Central memory CD8-positive, alpha-beta T cell (primary cell): ENCODE measurements around the gene TPMT.

Source experiments
- ATAC-seq: fragments of 150-1000 bp; cut with Tn5 transposase; replicated peaks from 2 replicates; pipeline ENCODE4 v1.10.0; 2022; ENCODE audit warnings: mild to moderate bottlenecking, moderate FRiP score, moderate number of reproducible peaks; ENCODE audit not compliant: poor library complexity, severe bottlenecking; ENCODE audit errors: extremely low read depth
- DNase-seq, 2 donors: peaks; one replicate each; pipeline ENCODE4 v3.0.0; 2021; ENCODE audit warnings: low spot score in 2 of 2
- H3K27ac Mint-ChIP-seq: one replicate; pipeline ENCODE4 v1.8.0; 2022; ENCODE audit warnings: low read depth, mild to moderate bottlenecking, moderate library complexity, mixed read lengths
- H3K27me3 Mint-ChIP-seq: one replicate; pipeline ENCODE4 v1.8.0; 2022; ENCODE audit warnings: mixed read lengths
- H3K36me3 Mint-ChIP-seq: one replicate; pipeline ENCODE4 v1.8.0; 2022; ENCODE audit warnings: mild to moderate bottlenecking, moderate library complexity, mixed read lengths; ENCODE audit not compliant: insufficient read depth
- H3K4me1 Mint-ChIP-seq: one replicate; pipeline ENCODE4 v1.8.0; 2022; ENCODE audit warnings: mixed read lengths
- H3K4me3 Mint-ChIP-seq: one replicate; pipeline ENCODE4 v1.8.0; 2022; ENCODE audit warnings: mild to moderate bottlenecking, moderate library complexity, mixed read lengths
- H3K9me3 Mint-ChIP-seq: one replicate; pipeline ENCODE4 v1.8.0; 2022; ENCODE audit warnings: mixed read lengths

Gene TPMT

GRCh38 chr6:18154507-18155149 is at the start of gene TPMT:
Gene TPMT (minus strand): TSS chr6:18155077. CDS start chr6:18149127, 5,950 bp downstream.
- ATAC-seq = peak; percentile 63
- H3K27me3 Mint-ChIP-seq = no peaks in the 10 kb centered on the region
- H3K4me1 Mint-ChIP-seq = peaks cover 30% of the 10 kb centered on the region
- peak within 1 kb of the TSS; percentile 97 for H3K4me3 Mint-ChIP-seq
- peak within 1 kb of the TSS; percentile 98 for H3K27ac Mint-ChIP-seq
- H3K9me3 Mint-ChIP-seq = no peaks in the 10 kb centered on the region
- no peak for DNase-seq
- peaks cover 8% of the 10 kb centered on the region for H3K36me3 Mint-ChIP-seq

GRCh38 chr6:18203786-18204185 is 48.9 kb upstream of the TPMT start:
- H3K4me3 Mint-ChIP-seq = no peak overlapping the region
- H3K4me1 Mint-ChIP-seq = no peaks in the 10 kb centered on the region
- H3K27ac Mint-ChIP-seq = no peak overlapping the region
- no peaks in the 10 kb centered on the region for H3K27me3 Mint-ChIP-seq
- ATAC-seq = no peak
- DNase-seq = no peak
- H3K36me3 Mint-ChIP-seq = peaks cover 17% of the 10 kb centered on the region
- no peaks in the 10 kb centered on the region for H3K9me3 Mint-ChIP-seq

GRCh38 chr6:18192026-18192425 is 37.1 kb upstream of the TPMT start:
- H3K27ac Mint-ChIP-seq = no peak overlapping the region
- H3K27me3 Mint-ChIP-seq = no peaks in the 10 kb centered on the region
- H3K36me3 Mint-ChIP-seq = peaks cover 14% of the 10 kb centered on the region

GRCh38 chr6:18189196-18189595 is 34.3 kb upstream of the TPMT start:
- H3K36me3 Mint-ChIP-seq = peaks cover 11% of the 10 kb centered on the region
- ATAC-seq = no peak
- H3K9me3 Mint-ChIP-seq = no peaks in the 10 kb centered on the region
- H3K4me3 Mint-ChIP-seq = no peak overlapping the region
- H3K27me3 Mint-ChIP-seq = no peaks in the 10 kb centered on the region
- H3K27ac Mint-ChIP-seq = no peak overlapping the region
- DNase-seq = no peak
- no peaks in the 10 kb centered on the region for H3K4me1 Mint-ChIP-seq

More at GRCh38 chr6:18192026-18192425, 37.1 kb upstream of the TPMT start:
- DNase-seq = no peak
- Mint-ChIP-seq H3K4me3 (no peak overlapping the region), H3K9me3 (no peaks in the 10 kb centered on the region), H3K4me1 (no peaks in the 10 kb centered on the region)
- ATAC-seq = no peak

- Mint-ChIP-seq H3K9me3 (no peaks in the 10 kb centered on the region), H3K36me3 (peaks cover 13% of the 10 kb centered on the region), H3K27me3 (no peaks in the 10 kb centered on the region), H3K27ac (no peak overlapping the region), H3K4me1 (no peaks in the 10 kb centered on the region), H3K4me3 (no peak overlapping the region)
- no peak for DNase-seq
- ATAC-seq = no peak
Observed at GRCh38 chr6:18187701-18188100, 32.8 kb upstream of the TPMT start.

GRCh38 chr6:18186540-18187250 is 31.8 kb upstream of the TPMT start:
- ATAC-seq = no peak

GRCh38 chr6:18186033-18186432 is 31.2 kb upstream of the TPMT start:
- no peak overlapping the region for H3K27ac Mint-ChIP-seq
- no peak overlapping the region for H3K4me3 Mint-ChIP-seq
- DNase-seq (no peak), ATAC-seq (no peak)
- H3K9me3 Mint-ChIP-seq = no peaks in the 10 kb centered on the region
- peaks cover 15% of the 10 kb centered on the region for H3K36me3 Mint-ChIP-seq
- H3K27me3 Mint-ChIP-seq = no peaks in the 10 kb centered on the region
- no peaks in the 10 kb centered on the region for H3K4me1 Mint-ChIP-seq

More at GRCh38 chr6:18186540-18187250, 31.8 kb upstream of the TPMT start:
- Mint-ChIP-seq H3K4me1 (no peaks in the 10 kb centered on the region), H3K4me3 (no peak overlapping the region), H3K27me3 (no peaks in the 10 kb centered on the region), H3K27ac (no peak overlapping the region), H3K36me3 (peaks cover 13% of the 10 kb centered on the region), H3K9me3 (no peaks in the 10 kb centered on the region)
- no peak for DNase-seq

GRCh38 chr6:18185624-18186023 is 30.7 kb upstream of the TPMT start:
- H3K4me3 Mint-ChIP-seq = no peak overlapping the region
- H3K36me3 Mint-ChIP-seq = peaks cover 16% of the 10 kb centered on the region
- no peaks in the 10 kb centered on the region for H3K9me3 Mint-ChIP-seq
- H3K4me1 Mint-ChIP-seq = no peaks in the 10 kb centered on the region
- DNase-seq (no peak), ATAC-seq (no peak)
- H3K27me3 Mint-ChIP-seq = no peaks in the 10 kb centered on the region
- no peak overlapping the region for H3K27ac Mint-ChIP-seq

GRCh38 chr6:18183766-18184165 is 28.9 kb upstream of the TPMT start:
- ATAC-seq = no peak
- H3K4me1 Mint-ChIP-seq = no peaks in the 10 kb centered on the region
- H3K27me3 Mint-ChIP-seq = no peaks in the 10 kb centered on the region
- H3K27ac Mint-ChIP-seq = no peak overlapping the region
- no peaks in the 10 kb centered on the region for H3K9me3 Mint-ChIP-seq
- H3K36me3 Mint-ChIP-seq = peaks cover 10% of the 10 kb centered on the region
- no peak for DNase-seq
- no peak overlapping the region for H3K4me3 Mint-ChIP-seq

- DNase-seq (no peak), ATAC-seq (no peak)
- H3K27me3 Mint-ChIP-seq = no peaks in the 10 kb centered on the region
- no peak overlapping the region for H3K27ac Mint-ChIP-seq
- no peaks in the 10 kb centered on the region for H3K4me1 Mint-ChIP-seq
- peaks cover 7% of the 10 kb centered on the region for H3K36me3 Mint-ChIP-seq
- no peak overlapping the region for H3K4me3 Mint-ChIP-seq
- no peaks in the 10 kb centered on the region for H3K9me3 Mint-ChIP-seq
Observed at GRCh38 chr6:18182568-18182967, 27.7 kb upstream of the TPMT start.

- Mint-ChIP-seq H3K9me3 (no peaks in the 10 kb centered on the region), H3K36me3 (peaks cover 7% of the 10 kb centered on the region)
Observed at GRCh38 chr6:18179770-18180356, 25.0 kb upstream of the TPMT start.

GRCh38 chr6:18178960-18179615 is 24.2 kb upstream of the TPMT start:
- no peak for DNase-seq
- ATAC-seq = no peak
- H3K27me3 Mint-ChIP-seq = no peaks in the 10 kb centered on the region
- H3K4me1 Mint-ChIP-seq = peaks cover 22% of the 10 kb centered on the region
- H3K4me3 Mint-ChIP-seq = no peak overlapping the region
- peaks cover 7% of the 10 kb centered on the region for H3K36me3 Mint-ChIP-seq
- no peaks in the 10 kb centered on the region for H3K9me3 Mint-ChIP-seq
- H3K27ac Mint-ChIP-seq = no peak overlapping the region

More at GRCh38 chr6:18179770-18180356, 25.0 kb upstream of the TPMT start:
- ATAC-seq (no peak), DNase-seq (no peak)
- Mint-ChIP-seq H3K27me3 (no peaks in the 10 kb centered on the region), H3K4me1 (peaks cover 22% of the 10 kb centered on the region), H3K27ac (no peak overlapping the region), H3K4me3 (no peak overlapping the region)
